H1 (cell line): ENCODE results near the gene SLC8A3. TPM values are rescaled to one million over a fixed set of nuclear protein-coding genes. Genes with fewer than 3 reads are reported as not detected.

ENCODE experiments used
- CHD2 ChIP-seq: IDR thresholded peaks from 2 replicates; pipeline ENCODE4 v1.6.1; 2012; ENCODE audit warnings: low read length, improper control_type of control experiment
- CHD7 ChIP-seq: fragments of 300-600 bp; sonication (generic); IDR thresholded peaks from 2 replicates; pipeline ENCODE4 v1.7.1; 2012; ENCODE audit warnings: low read length, moderate library complexity, mild to moderate bottlenecking, inconsistent platforms; ENCODE audit not compliant: insufficient replicate concordance
- EZH2 ChIP-seq: fragments of 200-600 bp; sonication (generic); IDR thresholded peaks from 2 replicates; pipeline ENCODE4 v1.7.1; 2012; ENCODE audit warnings: low read depth, mild to moderate bottlenecking, moderate library complexity, low read length, inconsistent platforms; ENCODE audit not compliant: severe bottlenecking
- TAF7 ChIP-seq: optimal IDR thresholded peaks from 2 replicates; pipeline ENCODE3; 2011; ENCODE audit warnings: low read depth, mild to moderate bottlenecking, inconsistent platforms, low read length, moderate library complexity, borderline replicate concordance
- polyA plus RNA-seq, 7 experiments: library from polyadenylated mRNA; depleted of rRNA in 3 of 7; stranded (reverse) in 5 of 7; unstranded in 2 of 7; fragments of >200 nt in 5 of 7; fragments of 200-250 nt in 2 of 7; gene quantifications; 1 replicate in 5 of 7; 2 replicates in 1 of 7; 4 replicates in 1 of 7; pipeline versions ENCODE4 v1.2.1 to v1.2.3, GENCODE V29; 2011 to 2013; ENCODE audit warnings: missing spikeins in 2 of 7, mixed read lengths in 2 of 7
- total RNA-seq: library from RNA; stranded (reverse); fragmentation: NEBNext Ultra II Directional; extraction: Animal tissue kit (Norgen Biotek cat#: 25700); gene quantifications from 2 replicates; pipeline ENCODE4 v1.2.1, GENCODE V29; 2021

The SLC8A3 gene
- total and polyA plus RNA-seq, 2 of the 8 experiments (the other 6 are each of a cell fraction or from before 2014, with no cell fraction given), result 0.38 to 1.1 TPM

GRCh38 chr14:70113211-70113610 lies 75.5 kb downstream of the SLC8A3 start (continued):
- TF ChIP-seq CHD7 (no peak), EZH2 (no peak), CHD2 (no peak), TAF7 (no peak)
